Measurements from ENCODE around the gene IQUB.

DNA sequence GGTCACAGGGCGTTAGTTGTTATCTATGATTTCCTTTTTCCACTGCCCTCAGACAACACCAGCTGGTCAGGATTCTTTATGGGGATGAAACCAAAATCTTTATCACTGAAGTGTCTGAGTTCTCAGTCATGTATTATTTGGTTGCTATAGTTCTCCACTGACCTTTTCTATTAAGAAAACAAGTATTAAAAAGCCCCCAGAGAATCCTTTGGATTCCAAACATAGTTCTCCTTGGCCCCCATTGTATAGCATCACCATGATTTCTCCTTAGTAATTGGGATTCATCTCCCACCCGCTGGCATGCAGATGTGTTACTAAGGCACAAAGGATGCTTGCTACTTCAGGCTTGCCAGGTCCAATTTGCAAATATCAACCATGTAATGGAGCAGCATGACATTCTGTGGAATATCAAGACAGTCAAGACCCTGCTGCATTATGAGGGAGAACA lies 94.3 kb downstream of the IQUB start:
- TF ChIP-seq, protein P1, sequence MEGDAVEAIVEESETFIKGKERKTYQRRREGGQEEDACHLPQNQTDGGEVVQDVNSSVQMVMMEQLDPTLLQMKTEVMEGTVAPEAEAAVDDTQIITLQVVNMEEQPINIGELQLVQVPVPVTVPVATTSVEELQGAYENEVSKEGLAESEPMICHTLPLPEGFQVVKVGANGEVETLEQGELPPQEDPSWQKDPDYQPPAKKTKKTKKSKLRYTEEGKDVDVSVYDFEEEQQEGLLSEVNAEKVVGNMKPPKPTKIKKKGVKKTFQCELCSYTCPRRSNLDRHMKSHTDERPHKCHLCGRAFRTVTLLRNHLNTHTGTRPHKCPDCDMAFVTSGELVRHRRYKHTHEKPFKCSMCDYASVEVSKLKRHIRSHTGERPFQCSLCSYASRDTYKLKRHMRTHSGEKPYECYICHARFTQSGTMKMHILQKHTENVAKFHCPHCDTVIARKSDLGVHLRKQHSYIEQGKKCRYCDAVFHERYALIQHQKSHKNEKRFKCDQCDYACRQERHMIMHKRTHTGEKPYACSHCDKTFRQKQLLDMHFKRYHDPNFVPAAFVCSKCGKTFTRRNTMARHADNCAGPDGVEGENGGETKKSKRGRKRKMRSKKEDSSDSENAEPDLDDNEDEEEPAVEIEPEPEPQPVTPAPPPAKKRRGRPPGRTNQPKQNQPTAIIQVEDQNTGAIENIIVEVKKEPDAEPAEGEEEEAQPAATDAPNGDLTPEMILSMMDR (IDR thresholded peaks at IDR 0.05): no peak
- no peak for TF ChIP-seq EP300 (IDR thresholded peaks at IDR 0.05)
